ENCODE results near the gene AKAP7.
"Not testable (repeated sequence)": the region's sequence is repeated elsewhere in the genome, so short reads cannot be mapped to it uniquely, and the experiment has no call there.

Gene AKAP7

DNA sequence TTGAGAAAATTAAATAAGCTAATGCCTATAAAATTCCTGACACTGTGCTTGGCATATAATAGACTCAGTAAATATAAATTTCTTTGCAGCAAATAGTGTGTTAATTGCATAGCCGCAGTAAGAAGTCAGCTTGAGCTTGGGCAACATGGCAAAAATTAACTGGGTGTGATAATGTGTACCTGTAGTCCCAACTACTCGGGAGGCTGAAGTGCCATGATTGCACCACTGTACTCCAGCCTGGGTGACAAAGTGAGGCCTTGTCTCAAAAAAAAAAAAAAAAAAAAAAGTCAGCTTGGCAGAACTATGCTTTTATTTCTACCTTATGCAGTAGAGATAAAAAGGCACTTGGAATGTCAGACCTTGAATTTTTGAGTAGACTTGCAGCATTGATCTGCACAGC, 121.8 kb downstream of the AKAP7 start:
- DNase-seq, result no peak

GRCh38 chr6:131258010-131258652, 122.9 kb downstream of the AKAP7 start:
- no peak for DNase-seq

DNA sequence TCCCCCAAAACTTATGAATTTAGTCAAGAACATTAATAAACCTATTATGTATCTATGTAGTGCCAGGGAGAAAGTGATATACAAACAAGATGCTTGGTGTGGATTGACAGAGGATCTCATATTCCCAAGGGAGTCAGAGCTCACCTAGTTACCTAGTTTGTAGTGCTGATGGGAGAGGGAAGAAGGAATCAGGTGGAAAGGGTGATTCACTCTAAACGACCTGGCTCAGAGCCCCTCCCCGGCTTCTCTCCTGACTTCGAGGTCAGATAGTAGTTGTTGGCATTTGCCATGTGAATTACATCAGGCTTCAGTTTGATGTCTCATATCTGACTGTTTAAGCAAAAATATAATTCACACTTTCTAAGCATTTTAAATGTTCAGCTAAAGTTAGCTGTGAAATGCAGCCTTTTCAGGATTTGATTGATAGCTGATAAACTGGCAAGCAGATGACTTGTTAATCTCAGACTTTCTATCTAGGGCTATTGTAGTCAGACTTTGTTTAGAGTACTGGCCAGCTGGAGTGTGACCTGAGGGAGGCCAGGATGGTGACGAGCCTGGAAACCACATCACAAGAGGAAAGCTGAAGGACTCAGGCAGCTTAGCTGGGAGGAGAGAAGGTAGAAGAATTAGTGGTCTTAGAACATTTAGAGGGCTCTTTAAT, 123.7 kb downstream of the AKAP7 start:
- no peak for DNase-seq

GRCh38 chr6:131260960-131261359, 125.7 kb downstream of the AKAP7 start:
- DNase-seq, result not testable (repeated sequence)

DNA sequence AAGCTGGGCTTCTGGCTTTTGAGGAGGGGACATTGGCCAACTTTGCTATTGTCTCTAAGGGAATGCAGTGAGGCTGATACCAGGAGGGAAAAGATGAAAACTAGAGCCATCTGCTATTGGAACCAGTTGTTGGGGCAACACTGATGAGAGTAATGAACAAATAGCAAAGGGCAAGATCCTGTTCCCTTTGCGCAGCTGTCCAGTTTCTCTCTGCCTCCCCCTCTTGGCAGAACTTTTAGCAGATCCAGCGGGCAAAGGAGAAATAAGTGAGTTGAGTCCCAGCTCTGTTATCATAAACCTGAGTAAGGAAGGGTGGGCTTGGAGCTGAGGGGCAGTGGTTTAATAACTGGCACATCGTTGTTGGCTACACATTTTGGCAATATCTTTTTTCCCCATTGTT, 126.8 kb downstream of the AKAP7 start:
- no peak for DNase-seq

DNA sequence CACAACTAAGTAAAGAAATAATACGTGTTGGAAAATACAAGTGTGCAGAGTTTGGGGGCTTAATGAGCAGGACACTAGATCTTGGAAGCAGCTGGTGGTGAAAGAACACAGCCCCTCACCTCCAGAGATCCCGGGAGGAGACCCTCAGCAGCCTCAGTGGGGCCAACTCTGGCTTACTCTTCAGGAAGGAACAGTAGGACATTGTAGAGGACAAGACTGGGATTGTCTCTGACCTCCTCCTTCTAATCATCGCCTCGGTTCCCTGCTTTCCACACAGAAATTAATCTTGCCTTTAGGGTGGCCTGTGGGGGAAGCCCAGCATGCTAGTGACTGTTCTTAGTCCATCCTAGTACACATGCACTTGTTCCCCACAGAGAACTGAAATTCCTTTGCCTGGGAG, 130.7 kb downstream of the AKAP7 start:
- DNase-seq, result no peak

DNA sequence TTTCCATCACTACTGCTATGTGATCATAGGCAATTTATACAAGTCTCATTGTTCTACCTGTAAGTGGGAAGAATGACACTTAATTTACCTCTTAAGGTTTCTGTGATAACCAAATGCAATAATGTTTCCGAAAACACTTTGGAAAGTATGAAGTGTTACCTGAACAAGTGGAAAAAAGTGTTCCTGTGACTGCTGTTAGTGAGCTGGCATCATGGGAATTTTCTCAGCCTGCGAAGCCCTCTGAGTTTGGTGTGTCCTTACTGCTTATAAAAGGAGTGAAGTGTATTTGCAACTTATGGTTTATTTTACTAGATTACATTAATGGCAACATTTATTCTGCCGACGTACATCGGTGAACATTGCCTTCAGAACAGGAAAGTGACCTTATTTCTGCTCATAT, 133.0 kb downstream of the AKAP7 start:
- no peak for DNase-seq

DNA sequence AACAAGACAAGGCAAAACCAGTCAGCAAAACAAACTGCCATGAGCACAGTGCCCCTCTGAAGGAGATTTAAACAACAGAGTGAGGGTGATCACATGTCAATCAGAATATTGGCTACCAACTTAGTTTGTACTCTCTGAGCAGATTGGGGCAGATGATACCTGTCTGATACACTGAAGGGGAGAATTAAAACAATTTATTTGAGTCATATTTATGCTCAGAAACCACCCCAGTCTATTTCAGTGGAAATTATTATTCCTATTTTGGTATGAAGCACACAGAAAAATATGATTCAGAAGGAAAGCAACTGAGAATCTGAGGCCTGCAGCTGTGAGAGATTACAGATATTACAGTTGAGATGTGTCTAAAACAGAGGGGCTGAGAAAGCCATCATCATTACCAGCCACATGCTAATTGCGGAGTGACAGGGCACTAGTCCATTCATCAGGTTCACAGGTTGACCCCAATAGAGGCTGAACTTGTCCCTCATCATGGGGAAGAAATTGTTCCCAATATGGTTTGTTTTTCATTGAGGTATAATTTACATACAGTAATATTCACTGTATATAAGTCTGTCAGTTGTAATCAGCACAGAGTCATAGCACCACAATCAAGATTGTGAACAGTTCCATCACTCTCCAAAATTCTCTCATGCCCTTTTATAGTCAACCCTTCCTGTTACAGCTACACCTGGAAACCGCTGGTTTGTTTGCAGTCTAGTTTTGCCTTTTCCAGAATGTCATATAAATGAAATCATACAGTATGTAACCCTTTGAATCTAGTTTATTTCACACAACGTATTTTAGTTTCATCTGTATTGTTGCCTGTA, 134.5 kb downstream of the AKAP7 start:
- DNase-seq, result no peak

DNA sequence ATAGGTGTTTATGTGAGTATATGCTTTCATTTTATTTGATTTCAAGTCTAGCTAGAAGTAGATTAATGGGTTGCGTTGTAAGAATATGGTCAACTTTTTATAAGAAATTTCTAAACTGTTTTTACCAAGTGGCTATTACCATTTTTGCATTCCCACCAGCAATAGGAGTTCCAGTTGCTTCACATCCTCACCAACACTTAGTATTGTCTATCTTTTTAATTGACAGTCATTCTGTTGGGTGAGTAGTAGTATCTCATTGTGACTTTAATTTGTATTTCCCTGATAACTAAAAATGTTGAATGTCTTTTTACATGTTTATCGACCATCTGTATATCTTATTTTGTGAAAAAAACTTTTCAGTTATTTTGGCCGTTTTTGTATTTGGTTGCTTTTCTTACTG, 135.3 kb downstream of the AKAP7 start:
- DNase-seq, result no peak

DNA sequence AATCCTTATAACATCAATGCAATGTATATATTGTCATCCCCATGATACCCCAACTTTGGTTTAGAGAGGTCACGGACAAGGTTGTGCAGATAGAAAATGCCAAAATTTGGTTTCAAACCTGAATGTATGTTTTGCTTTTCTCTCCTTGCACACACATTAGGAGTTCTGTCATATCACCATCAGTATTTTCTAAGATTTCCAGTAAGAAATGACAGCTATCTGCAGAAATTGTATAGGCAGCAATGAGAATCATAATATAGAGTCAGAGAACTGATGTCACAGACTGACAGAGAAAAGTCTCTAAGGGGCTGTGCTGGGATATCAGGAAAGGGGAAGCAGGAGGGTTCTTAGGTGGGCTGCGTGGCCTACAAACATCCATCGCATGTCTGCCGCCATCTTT, 140.0 kb downstream of the AKAP7 start:
- DNase-seq, result no peak

DNA sequence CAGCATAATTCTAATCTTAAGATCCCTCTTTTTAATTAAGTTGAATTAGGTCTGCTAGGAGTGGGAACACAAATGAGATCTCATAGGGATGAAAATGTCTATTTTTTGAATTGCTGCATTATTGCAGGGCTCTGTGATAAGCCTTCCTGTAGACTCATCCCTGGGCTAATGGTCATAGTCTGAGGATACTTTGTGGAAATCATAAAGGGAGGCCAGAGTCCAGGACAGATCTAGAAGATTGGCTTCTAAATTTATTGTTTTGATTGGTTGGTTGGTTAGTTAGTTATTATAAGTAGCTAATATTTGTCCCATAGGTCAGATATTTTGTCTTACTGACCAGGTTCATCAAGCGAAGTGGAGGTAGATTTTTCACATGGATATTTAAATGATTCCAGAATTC, 142.3 kb downstream of the AKAP7 start:
- no peak for DNase-seq

- DNase-seq, result no peak
Observed at GRCh38 chr6:131281471-131282270, 146.4 kb downstream of the AKAP7 start.

DNA sequence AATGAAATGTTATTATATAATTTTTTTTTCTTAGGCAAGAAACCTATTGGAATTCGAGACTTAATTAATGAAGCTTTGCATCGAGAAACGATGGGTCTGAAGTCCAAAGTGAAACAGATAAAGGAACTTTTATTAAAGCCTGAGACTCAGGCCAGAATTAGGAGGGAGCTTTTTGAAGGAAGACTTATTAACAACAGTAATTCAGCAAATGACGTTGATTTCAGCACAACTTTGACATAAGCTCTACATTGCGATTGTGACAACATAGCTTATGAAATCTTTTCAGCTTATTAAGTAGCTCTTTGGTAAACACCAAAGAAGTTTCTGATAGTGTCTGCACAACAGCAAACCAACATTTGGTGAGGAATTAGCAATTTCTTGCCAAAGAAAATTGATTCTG, 147.1 kb downstream of the AKAP7 start:
- DNase-seq, result no peak

DNA sequence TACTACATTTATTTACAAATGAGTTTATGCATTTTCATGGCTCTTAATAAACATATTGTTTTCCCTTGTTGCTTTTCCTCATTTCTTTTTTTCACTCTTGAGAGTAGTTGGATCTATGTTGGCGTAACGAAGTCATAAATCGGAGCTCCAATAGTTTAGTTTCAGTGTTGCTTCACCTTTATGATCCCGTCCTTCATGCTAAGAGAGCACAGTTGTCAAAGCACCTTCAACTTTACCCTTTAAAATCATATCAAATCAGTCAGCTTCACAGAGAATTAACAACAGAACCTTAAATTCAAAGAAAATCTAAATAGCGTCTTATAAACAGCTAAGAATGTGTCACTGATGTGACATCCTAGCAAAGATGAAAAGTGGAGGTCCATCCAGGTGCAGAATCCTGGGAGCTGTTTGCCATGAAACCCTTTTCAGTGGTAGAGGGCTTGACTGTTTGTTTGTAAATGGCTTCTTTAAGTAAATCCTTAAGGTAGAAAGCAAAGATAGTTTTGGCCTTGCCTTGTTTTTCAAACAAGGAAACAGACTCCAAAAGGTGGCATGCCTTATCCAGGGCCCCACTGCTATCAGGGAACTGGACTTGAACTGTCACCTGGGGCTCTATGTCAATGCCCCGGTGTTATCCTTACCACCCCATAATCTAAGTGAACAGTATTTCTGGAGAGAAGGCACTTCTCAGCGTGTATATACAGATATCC, 148.4 kb downstream of the AKAP7 start:
- DNase-seq, result no peak

GRCh38 chr6:131285548-131285947, 150.3 kb downstream of the AKAP7 start:
- DNase-seq, result no peak

DNA sequence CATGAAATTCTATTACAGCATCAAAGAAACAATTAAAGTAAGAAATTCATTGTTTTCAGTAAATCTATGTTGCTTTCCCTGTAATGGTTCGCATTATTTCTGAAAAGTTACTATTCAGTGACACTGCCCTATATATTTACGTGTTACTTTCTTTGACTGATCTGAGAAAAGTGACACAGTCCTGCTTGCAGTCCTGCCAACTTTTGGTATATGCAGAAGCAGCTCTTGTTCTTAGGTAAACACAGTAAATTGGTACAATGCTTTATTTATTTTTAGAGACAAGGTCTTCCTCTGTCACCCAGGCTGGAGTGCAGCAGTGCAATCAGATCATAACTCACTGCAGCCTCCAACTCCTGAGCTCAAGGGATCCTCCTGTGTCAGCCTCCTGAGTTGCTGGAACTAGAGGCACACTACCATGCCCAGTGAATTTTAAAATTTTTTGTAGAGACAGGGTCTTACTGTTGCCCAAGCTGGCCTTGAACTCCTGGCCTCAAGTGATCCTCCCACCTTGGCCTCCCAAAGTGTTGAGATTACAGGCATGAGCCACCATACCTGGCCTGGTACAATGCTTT, 151.3 kb downstream of the AKAP7 start:
- DNase-seq, result no peak

- DNase-seq, result no peak
Observed at GRCh38 chr6:131288214-131288613, 152.9 kb downstream of the AKAP7 start.

DNA sequence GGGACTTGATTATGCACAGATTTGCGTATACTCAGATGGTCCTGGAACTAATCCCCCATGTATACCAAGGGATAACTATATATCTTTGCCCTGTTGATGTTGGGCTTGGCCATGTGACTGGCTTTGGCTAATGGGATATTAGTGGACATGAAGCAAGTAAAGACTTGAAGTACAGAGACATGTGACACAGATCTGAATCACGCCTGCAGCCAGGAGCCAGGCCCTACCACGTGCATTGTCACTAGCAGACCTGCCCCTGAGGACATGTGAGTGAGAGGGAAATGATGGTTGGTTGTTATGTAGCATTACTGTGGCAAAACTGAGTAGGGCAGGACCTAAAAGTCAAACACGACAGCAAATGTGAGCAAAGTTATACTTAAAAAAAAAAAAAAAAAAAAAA, 155.7 kb downstream of the AKAP7 start:
- no peak for DNase-seq

GRCh38 chr6:131292145-131292938, 157.1 kb downstream of the AKAP7 start:
- no peak for DNase-seq

GRCh38 chr6:131293472-131293911, 158.2 kb downstream of the AKAP7 start:
- no peak for DNase-seq

DNA sequence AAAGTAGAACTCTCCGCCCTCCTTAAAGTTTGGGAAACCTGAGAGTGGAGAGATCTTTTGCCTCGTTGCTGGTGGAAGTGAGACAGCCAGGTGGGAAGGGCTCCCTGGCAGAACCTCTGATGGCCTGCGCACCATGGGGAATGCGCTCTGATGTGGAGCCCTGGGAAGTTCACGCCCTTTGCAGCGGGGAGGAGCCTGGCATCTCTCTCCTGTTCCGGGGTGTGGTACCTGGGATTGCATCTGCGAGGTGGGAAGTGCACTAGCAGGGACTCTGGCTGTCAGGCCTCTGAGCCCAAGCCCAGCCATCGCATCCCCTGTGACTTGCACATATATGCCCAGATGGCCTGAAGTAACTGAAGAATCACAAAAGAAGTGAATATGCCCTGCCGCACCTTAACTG, 159.8 kb downstream of the AKAP7 start:
- no peak for DNase-seq

Data from T1000 (cell line).